ENCODE results near the gene ABCA4. TPM values are rescaled to one million over a fixed set of nuclear protein-coding genes. Genes with fewer than 3 reads are reported as not detected.
"Not testable (repeated sequence)": the region's sequence is repeated elsewhere in the genome, so short reads cannot be mapped to it uniquely, and the experiment has no call there.

Gene ABCA4
- total and polyA plus RNA-seq, 8 donors = 0.83 to 2.7 (median 1.6) TPM

DNA sequence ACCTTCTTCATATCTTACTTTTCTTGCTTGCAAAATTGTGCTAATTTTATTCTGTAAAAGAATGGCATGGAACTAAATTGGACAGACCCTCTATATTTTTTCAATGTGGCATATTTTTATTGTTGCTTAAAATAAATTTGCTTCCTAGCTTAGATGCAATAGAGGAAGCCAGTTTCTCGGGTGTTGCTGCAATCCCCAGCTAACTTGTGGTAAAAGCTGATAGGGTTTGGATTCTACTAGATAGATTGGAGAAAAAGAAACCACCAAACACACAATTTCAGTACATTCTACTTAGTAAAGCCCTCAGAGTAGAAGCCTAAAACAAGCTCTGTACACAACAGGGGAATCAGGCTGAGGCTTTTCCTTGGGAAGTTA lies 162.2 kb downstream of the ABCA4 start:
- H3K4me1 ChIP-seq = no peaks in the 10 kb centered on the region
- peaks cover 0 to 26% of the 10 kb centered on the region in 2 donors for H3K9me3 ChIP-seq
- DNase-seq (no peak), ATAC-seq (no peak)
- intact Hi-C loops (cut with DNase I) = no loop called here
- H3K4me3 ChIP-seq = no peak overlapping the region
- H3K27ac ChIP-seq = no peak overlapping the region
- TF ChIP-seq CTCF (IDR thresholded peaks at IDR 0.05) = no peak
- H3K36me3 ChIP-seq = no peaks in the 10 kb centered on the region
- H3K27me3 ChIP-seq = no peaks in the 10 kb centered on the region

GRCh38 chr1:93958032-93958725 lies 162.8 kb downstream of the ABCA4 start:
- no peak for TF ChIP-seq CTCF (IDR thresholded peaks at IDR 0.05)
- H3K36me3 ChIP-seq = no peaks in the 10 kb centered on the region
- no peak for ATAC-seq

GRCh38 chr1:93955765-93956164 lies 165.2 kb downstream of the ABCA4 start:
- no peak for TF ChIP-seq CTCF (IDR thresholded peaks at IDR 0.05)
- DNase-seq = no peak
- H3K36me3 ChIP-seq = no peaks in the 10 kb centered on the region
- no peak for ATAC-seq
- no peak overlapping the region for H3K4me3 ChIP-seq
- H3K27me3 ChIP-seq = no peaks in the 10 kb centered on the region
- peaks cover 0 to 36% of the 10 kb centered on the region in 2 donors for H3K9me3 ChIP-seq
- H3K4me1 ChIP-seq = no peaks in the 10 kb centered on the region
- intact Hi-C loops (cut with DNase I) = no loop called here
- H3K27ac ChIP-seq = no peak overlapping the region

More at GRCh38 chr1:93958032-93958725, 162.8 kb downstream of the ABCA4 start:
- H3K4me3 ChIP-seq = no peak overlapping the region
- no peaks in the 10 kb centered on the region for H3K27me3 ChIP-seq
- DNase-seq = no peak
- peak overlapping the region in 1 of 2 donors; percentile 38 for H3K27ac ChIP-seq
- peaks cover 0 to 26% of the 10 kb centered on the region in 2 donors for H3K9me3 ChIP-seq
- intact Hi-C loops (cut with DNase I) = no loop called here
- no peaks in the 10 kb centered on the region for H3K4me1 ChIP-seq

GRCh38 chr1:93947002-93947686 lies 173.8 kb downstream of the ABCA4 start:
- H3K27ac ChIP-seq, ATAC-seq: not testable (repeated sequence)

More at GRCh38 chr1:93947002-93947686, 173.8 kb downstream of the ABCA4 start:
- DNase-seq; H3K36me3 ChIP-seq; intact Hi-C loops (cut with DNase I); H3K4me3 ChIP-seq; H3K27me3 ChIP-seq; H3K4me1 ChIP-seq; H3K9me3 ChIP-seq: not testable (repeated sequence)

Other genes with a start within 250 kb of the ABCA4 start
- gene DNTTIP2, start 241.9 kb downstream of the ABCA4 start, total RNA-seq = 10 to 100 TPM; 35.0 to 45.3 TPM
- gene DNTTIP2, start 241.9 kb downstream of the ABCA4 start, polyA plus RNA-seq (ENCODE audit: insufficient read length in 6 of 6) = 10 to 100 TPM; 56.3 to 65.1 (median 59.7) TPM
- gene GCLM, start 211.7 kb downstream of the ABCA4 start, total RNA-seq = 10 to 100 TPM; 21.8 to 35.0 TPM
- 10 to 100 TPM in 5 of 6 donors, 1 to 10 TPM in 1; 9.0 to 12.2 (median 10.5) TPM for gene GCLM, start 211.7 kb downstream of the ABCA4 start, polyA plus RNA-seq (ENCODE audit: insufficient read length in 6 of 6)
- gene ARHGAP29, start 116.4 kb upstream of the ABCA4 start, total RNA-seq = 10 to 100 TPM; 42.3 to 55.2 TPM
- 10 to 100 TPM; 59.7 to 66.8 (median 64.2) TPM for gene ARHGAP29, start 116.4 kb upstream of the ABCA4 start, polyA plus RNA-seq (ENCODE audit: insufficient read length in 6 of 6)

Measured in left lung (tissue), 10 donors.